GM20000 (cell line): ENCODE data around the gene DRD2.

ENCODE experiments used
- DNase-seq: peaks from one replicate; pipeline ENCODE4 v3.0.0; 2012; ENCODE audit warnings: low spot score
- TF ChIP-seq, protein P1 (sequence below): IDR thresholded peaks from 2 replicates; pipeline ENCODE4 v1.5.1; 2012; ENCODE audit warnings: mild to moderate bottlenecking, control low read depth; ENCODE audit errors: extremely low read depth, missing control alignments

The DRD2 gene

DNA sequence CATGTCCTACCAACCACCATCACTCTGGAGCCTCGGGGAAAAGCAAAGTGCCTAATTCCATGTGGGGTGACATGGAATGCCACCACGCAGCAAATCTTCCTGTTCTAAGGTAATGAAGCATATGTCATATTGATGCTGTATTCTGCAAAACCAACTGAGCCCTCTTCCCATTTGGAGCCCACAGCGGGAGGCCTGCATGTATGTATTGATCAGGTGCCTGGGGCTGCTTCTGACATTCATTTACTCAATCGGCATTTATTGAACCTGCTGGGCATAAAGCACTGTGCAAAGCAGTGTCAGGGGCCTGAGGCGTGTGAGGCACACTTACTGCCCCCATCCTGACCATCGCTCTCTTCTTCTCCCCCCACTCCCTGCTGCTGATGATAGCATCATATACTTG is 48.5 kb downstream of the DRD2 start:
- no peak for DNase-seq
- TF ChIP-seq, protein P1, sequence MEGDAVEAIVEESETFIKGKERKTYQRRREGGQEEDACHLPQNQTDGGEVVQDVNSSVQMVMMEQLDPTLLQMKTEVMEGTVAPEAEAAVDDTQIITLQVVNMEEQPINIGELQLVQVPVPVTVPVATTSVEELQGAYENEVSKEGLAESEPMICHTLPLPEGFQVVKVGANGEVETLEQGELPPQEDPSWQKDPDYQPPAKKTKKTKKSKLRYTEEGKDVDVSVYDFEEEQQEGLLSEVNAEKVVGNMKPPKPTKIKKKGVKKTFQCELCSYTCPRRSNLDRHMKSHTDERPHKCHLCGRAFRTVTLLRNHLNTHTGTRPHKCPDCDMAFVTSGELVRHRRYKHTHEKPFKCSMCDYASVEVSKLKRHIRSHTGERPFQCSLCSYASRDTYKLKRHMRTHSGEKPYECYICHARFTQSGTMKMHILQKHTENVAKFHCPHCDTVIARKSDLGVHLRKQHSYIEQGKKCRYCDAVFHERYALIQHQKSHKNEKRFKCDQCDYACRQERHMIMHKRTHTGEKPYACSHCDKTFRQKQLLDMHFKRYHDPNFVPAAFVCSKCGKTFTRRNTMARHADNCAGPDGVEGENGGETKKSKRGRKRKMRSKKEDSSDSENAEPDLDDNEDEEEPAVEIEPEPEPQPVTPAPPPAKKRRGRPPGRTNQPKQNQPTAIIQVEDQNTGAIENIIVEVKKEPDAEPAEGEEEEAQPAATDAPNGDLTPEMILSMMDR, result no peak

DNA sequence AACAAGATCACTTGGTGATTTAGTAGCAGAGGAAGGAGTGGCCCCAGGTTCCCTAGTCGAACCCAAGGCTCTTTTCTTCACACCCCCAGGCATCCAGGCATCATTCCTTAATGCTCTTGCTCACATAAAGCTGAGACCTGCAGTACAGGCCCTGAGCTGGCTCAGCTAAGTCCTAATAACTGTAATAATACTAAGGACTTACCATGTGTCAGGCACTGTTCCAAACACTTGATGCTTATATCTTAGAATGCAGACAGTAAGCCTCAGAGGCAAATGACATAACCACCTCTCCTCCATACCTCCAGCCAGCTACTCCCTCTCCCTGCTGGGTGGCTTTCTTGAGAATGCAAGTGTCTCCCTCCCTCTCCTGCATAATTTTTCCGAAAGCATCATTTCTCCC is 54.4 kb downstream of the DRD2 start:
- TF ChIP-seq, protein P1, result no peak
- DNase-seq, result no peak

DNA sequence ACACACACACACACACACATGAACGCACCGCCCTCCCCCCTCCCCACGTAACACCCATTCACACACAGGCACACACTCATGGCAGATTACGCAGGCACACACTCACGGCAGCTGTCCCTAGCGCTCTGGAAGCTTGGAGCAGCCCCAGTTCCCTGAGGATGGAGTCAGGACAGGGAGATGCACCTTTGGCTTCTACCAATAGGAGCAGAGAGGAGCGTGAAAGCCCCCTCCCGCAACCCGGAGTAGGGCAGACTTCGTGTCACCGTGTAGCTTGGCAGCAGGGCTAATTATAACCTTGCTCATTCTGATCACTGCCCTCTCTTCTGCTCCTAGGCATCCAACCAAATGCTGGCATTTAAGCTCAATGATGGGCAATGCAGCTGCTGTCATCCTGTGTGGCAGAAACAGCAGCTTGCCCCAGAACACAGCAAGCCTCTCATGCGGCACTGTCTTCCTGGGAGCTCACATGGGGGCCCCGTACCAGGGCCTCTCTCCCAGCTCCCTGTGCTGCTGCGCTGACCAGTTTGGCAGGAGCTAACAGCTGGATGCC is 55.7 kb downstream of the DRD2 start:
- DNase-seq, result no peak
- TF ChIP-seq, protein P1, result no peak

DNA sequence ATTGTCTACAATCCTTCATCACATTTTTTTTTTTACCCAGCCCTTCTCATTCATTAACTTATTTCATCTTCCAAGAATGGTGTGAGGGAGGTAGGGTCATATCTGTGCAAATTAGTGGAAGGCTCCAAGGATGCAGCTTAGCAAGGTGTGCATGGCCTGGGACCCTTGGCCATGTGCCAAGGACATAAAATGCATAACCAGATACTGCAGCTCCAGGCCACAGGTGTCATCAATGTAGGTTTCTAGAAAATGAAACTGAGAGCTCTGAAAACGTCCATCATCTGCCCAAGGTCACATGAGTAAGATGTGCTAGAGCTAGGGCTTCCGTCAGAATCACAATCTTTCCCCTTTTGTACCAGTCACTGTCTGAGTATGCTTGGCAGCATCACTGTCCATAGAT is 57.8 kb downstream of the DRD2 start:
- TF ChIP-seq, protein P1, result no peak
- no peak for DNase-seq

DNA sequence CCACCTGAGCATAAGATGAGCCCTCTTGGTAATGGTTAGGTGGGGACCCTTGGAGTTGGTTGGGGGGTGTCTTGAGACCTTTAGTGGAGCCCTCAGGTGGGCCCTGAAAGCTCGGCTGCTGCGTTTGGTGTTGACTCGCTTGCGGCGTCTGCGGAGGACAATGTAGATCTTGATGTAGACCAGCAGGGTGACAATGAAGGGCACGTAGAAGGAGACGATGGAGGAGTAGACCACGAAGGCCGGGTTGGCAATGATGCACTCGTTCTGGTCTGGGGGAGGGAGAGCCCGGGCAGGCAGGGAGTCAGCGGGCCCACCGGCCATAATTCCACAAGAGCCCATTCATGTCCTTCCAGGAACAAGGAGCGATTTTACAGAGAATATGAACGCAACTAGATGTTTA is 59.9 kb downstream of the DRD2 start:
- no peak for DNase-seq

DNA sequence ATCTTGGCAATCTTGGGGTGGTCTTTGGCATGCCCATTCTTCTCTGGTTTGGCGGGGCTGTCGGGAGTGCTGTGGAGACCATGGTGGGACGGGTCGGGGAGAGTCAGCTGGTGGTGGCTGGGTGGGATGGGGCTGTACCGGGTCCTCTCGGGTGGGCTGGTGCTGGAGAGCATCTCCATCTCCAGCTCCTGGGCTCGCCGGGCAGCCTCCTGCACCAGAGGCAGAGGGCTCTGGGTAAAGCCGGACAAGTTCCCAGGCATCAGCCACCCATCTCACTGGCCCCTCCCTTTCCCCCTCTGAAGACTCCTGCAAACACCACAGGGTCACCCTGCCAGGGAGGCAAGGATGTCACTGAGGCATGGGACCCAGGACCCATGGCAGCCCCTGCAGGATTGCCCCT is 62.5 kb downstream of the DRD2 start:
- DNase-seq, result no peak
- TF ChIP-seq, protein P1, result no peak

More for the DNA sequence above, 59.9 kb downstream of the DRD2 start:
- TF ChIP-seq, protein P1, result no peak

DNA sequence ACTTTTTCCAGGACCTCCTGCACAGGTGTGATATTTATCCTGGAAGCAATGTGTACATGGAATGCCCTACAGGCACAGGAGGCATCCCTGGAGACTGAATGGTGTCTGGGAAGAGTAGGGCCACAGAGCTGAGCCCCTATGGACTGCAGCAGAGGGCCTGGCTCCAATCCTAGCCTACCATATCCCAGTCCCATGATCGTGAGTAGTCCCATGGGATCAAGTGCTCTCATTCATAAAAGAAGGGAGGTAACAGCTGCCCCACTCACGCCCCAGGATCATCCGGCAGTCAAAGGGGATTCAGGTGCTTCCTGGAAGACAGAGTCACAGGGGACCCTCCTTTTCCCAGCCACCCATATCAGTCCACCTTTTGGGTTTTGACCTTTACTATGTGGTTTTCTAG is 63.7 kb downstream of the DRD2 start:
- TF ChIP-seq, protein P1, result no peak
- no peak for DNase-seq
